HG02571 (cell line): Measurements from ENCODE around the gene PPP2R5C.
"Not testable (repeated sequence)": the region's sequence is repeated elsewhere in the genome, so short reads cannot be mapped to it uniquely, and the experiment has no call there.

Experiments used
- ATAC-seq: cut with Tn5 transposase; IDR thresholded peaks from one replicate; pipeline ENCODE4 v1.9.1; 2021; ENCODE audit warnings: mild to moderate bottlenecking, moderate library complexity; ENCODE audit not compliant: unreplicated experiment

The PPP2R5C gene

DNA sequence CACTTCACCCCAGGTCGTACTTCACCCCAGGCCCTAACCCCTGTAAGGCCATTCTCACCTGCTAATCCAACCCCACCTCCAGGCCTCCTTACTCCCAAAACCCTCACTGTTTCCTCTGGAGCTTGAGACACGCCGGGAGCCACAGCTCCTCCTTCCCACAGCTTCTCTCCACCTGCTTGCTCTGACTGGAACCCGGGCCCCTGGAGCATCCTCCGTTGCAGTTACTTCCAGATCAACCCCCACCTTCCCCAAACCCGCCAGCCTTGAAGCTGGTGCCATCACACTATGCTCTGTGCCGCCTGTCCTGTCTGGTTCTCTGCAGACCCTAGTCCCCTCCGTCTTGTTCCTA lies 34.6 kb upstream of the PPP2R5C start:
- ATAC-seq: no peak

DNA sequence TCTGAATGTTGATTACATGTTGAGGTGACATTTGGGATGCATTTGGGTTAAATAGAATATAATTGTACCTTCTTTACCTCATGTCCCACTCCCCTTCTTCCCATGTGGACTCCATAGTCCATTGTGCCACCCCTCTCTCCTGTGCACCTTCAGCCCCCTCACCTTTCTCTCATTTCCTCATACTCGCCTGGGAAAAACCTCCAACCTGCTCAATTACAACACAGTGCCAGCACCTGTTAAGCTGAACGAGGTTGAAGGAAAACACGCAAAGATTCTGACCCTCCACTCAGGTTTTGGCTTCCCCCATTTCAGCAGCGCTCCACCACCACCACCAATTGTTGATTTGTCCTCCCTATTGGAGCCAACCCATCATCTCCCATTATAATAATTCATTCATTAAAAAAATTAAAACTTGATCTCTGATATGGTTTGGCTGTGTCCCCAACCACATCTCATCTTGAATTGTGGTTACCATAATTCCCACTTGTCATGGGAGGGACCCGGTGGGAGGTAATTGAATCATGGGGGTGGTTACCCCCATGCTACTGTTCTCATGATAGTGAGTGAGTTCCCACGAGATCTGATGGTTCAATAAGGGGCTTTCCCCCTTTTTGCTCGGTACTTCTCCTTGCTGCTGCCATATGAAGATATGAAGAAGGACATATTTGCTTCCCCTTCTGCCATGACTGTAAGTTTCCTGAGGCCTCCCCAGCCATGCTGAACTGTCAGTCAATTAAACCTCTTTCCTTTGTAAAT lies 33.7 kb upstream of the PPP2R5C start:
- ATAC-seq: no peak

DNA sequence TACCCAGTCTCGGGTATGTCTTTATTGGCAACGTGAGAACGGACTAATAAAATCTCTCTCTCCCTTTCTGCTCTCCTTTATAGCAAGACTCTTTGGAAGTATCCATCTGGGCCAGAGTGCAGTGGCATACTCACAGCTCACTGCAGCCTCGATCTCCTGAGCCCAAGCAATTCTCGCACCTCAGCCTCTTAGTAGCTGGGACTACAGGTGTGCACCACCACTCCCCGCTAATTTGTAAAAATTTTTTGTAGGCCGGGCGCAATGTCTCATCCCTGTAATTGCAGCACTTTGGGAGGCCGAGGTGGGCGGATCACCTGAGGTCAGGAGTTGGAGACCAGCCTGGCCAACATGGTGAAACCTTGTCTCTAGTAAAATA lies 33.2 kb upstream of the PPP2R5C start:
- ATAC-seq: no peak

DNA sequence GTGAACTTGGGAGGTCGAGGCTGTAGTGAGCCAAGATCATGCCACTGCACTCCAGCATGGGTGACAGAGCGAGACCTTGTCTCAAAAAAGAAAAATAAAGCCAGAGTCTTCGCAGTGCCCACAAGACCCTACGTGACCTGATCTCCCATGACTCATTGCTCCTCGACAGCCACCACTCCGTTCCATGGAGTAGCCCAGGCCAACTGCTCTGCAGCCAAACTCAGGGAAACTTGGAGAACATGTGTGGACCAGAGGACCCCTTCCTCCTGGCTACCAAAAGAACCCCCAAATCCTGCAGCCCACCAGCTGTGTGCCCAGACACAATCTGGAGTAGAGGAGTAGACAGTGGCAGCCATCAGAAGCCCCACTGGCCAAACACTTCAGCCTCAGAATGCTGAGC lies 32.1 kb upstream of the PPP2R5C start:
- ATAC-seq: no peak

DNA sequence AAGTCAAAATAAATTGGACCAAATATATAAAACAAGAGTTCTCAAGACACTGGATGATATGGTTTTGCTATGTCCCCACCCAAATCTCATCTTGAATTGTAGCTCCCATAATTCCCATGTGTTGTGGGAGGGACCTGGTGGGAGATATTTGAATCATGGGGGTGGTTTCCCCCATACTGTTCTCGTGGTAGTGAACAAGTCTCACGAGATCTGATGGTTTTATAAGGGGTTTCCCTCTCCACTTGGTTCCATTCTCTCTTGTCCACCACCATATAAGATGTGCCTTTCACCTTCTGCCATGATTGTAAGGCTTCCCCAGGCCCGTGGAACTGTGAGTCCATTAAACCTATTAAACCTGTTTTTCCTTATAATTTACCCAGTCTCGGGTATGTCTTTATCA lies 31.4 kb upstream of the PPP2R5C start:
- ATAC-seq: not testable (repeated sequence)

DNA sequence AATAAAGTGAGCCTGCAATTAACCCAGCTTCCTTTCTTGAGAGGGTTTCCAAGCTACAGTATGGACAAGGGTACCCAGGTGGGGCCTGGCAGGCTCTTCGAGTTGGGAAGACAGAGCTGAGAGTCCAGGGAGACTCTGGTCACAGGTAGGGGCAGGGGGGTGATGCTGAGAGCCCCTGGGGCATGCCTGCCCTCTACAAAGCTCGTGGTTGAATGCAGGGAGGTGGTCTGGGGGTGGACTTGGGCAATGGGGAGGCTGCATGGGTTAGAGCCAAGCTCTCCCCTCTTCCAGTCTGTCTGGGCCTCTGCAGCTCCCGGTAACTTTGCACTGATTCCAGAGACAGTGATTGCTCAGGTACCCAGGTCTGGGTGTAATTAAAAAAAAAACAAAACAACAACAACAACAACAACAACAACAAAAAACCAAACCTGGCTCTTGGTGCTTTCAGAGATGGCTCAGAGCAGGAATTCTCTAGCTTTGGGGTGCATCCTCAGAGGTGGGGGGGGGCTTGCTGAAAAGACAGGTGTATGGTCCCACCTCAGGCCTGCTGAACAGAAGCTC lies 30.8 kb upstream of the PPP2R5C start:
- ATAC-seq: no peak

DNA sequence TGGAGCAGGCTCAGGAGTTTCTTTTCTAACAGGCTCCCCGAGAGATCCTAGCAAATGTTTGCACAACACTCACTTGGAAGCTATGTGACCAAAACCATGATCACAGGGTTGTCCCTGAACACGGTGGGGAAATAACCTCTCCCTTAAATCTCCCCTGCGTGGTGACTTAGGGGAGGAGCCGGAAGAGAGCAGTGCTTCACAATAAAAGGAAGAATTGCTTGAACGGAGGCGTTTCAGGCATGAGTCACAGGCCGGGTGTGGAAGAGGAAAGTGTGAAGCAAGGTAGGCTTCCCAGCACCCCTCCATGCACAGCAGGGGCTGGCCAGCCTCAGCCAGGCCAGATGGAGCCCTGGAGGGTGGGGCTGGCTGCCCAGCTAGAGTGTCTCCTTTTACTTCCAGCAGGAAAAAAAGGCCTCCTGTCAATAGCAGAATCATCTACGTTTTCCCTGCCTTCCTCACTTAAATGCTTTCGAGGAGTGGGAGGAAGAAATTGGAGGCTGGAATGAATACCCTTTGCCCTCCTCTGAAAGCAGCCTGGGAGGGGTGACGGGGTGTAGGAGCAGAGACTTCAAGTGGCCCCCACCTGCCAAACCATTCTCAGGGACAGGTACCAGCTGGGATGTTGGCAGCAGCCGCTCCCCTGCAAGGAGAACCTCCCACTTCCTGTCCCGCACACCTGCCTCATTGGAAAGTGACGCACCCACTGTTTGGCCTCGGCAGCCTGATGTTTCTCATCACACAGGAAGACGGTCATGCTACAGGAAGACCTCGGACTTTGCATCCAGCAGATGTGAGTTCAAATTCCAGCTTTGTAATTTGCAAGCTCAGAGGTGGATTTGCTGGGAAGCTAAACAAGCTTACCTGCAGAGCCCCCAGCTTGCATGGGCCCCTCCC lies 30.1 kb upstream of the PPP2R5C start:
- ATAC-seq: peak; percentile 79

DNA sequence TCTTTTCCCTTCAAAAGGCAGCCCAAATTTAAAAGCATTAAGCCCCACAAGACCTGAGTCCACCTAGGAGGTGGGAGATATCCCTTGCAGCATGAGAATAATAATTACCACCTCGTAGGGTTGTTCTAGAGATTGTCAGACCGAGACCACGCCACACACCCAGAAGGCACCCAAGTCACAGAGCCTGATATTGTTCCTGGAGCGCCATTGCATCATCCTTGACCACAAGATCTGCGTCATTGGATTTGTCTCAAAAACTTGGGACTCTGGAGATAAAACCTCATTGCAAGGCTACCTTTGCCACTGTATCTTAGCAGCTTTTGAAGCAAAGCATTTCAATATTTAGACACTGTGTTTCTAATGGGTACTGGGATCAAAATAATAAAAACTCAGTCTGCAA lies 29.4 kb upstream of the PPP2R5C start:
- ATAC-seq: no peak

DNA sequence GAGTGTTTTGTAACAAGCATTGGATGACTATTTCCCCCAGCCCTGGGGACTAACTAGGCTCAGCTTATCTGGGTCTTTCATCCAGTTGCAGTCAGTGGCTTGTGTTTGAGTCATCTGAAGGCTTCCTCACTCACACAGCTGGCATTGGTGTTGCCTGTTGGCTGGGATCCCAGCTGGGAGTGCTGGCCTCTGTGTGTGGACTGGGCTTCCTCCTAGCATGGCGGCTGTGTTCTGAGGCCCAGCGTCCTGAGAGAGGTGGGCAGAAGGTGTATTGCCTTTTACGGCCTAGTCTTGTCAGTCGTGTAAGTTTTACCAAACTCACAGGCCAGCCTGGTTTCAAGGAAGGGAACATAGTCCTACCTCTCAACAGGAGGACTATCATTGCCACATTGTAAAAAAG lies 28.3 kb upstream of the PPP2R5C start:
- ATAC-seq: no peak

DNA sequence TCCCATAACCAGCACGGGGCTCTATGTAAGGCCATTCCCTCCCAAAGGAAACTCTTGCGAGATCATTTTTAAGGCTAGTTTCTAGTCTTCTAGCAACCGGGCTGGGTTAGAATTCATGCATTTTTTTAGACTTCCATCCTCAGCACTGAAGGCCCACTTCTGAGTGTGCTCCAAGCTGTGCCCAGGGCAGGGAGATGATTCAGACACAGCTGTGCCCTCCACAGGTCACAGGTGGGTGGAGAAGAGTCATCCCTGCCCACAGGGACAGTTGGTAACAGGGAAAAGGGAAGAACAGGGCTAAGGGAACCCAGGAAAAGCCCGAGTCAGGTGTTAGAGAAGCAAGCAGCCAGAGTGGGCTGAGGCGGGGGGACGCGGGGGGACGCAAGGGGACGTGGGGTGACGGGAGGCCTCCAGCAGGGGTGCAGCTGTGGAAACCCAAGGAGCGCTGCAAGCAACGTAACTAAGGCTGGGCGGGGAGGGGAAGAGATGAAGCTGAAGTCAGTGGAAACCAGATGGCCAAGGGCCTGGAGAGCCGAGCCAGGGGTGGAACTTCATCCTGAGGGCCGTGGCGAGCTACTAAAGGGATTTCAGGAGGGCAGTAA lies 27.2 kb upstream of the PPP2R5C start:
- ATAC-seq: no peak

DNA sequence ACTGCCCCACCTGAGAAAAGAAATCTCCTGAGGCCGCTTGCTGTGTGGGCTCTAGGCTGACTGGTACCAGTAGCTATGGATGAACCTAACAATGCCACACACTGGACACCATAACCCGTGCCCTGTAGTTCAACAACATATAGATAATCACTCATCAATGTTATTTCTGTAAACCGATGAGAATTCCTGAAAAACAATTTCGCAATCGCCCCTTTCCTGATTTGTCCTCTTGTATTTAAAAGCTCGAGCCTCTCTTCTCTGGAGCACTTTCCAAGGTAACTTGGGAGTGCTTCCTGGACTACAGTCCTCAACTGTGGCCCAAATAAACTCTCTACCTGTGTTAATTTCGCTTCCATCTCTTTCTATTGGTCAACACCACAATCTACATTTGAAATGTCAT lies 26.1 kb upstream of the PPP2R5C start:
- no peak for ATAC-seq

DNA sequence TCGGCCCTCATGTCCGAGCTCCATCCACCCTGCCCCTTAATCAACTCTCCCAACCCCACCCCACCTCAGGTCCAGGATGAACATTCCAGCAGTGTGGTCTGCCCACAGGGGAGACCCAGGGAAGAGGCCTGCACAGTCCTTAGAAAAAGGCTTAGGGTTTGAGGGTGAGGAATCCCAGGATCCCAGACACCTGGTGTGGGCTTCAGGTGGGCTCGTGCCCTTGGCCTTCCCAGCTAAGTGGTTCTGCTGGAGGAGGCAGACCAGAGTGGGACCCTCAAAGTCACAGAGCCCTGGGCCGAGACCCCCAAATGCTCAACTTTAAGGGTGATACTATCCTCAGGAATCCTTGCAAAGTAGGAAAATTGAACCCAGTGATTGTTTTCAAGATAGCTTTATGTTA lies 25.4 kb upstream of the PPP2R5C start:
- ATAC-seq: no peak

DNA sequence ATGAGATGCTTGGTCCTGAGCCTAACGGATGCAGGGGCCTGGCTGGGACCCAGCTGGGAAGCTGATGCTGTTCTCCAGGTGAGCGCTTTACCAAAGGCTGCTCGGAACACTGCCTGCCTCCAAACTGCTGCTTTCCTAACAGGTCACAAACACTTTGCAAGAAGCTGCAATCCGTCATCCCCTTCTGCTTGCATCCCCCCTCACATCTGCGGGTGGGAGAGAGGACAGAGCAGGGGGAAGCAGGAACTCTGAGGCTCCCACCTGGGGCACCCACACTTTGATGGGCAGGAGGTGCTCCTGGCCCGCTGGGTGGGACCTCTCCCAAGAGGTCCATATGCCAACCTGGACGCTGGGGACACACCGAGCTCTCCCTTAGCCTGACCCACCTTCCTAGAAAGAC lies 24.9 kb upstream of the PPP2R5C start:
- ATAC-seq: no peak

DNA sequence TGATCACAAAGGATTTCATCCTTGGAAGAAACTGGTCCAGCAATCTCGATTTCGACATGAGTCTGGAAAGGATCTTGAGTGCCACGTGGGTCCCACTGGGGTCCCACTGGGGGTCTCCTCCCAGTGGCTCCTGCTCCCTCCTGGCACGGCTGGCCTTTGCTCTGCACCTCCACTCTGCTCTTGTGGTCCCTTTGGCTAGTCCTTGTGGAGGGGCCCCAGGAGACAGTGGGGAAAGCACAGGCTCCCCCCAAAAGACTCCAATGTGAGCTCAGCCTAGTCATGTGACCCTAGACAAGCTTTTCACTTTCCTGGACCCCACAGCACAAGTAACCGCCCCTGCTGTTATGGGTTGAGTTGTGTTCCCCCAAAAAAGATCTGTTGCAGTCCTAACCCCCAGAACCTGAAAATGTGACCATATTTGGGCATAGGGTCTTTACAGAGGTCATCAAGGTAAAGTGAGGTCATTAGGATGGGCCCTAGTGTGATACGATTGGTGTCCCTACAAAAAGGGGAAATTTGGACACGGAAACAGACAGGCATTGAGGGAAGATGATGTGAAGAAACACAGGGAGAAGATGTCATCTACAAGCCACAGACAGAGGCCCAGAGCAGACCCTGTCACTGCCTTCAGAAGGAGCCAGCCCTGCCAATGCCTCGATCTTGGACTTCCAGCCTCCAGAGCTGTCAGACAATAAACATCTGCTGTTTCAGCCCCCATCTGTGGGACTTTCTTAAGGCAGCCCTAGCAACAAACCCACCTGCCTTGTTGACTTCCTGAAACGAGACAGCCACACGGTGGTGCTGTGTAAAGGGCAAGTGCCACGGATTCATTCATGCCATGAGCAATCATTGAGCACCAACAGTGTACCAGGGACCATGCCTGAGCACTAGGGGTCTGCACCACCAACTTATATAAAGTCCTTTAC lies 23.8 kb upstream of the PPP2R5C start:
- ATAC-seq: no peak

DNA sequence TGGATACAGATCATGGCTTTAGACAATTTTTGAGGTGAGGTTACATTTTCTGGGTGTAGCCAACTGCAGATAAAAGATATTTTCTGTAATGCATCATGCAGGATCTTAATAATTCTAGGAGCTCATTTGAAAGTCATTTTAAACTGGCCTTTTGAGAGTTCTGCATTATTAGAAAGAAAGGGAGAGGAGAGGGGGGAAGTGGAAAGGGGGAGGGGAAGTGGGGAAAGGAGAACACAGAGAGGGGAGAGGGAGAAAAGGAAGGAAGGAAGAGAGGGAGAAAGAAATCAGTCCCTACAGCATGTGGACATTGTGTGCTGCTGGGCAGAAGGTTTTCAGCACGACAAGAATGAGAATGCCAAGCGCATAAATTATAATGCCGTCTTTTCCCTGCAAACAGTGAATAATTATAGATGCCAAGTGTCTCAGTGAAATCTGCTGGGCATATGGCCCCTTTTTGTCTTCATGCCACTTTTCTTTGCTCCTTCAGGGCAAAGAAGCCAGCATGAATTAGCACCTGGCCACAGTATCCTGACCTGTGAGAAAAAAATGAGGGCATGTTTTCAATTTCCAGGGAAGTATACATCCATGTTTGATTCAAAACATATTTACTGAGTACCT lies 22.7 kb upstream of the PPP2R5C start:
- no peak for ATAC-seq

DNA sequence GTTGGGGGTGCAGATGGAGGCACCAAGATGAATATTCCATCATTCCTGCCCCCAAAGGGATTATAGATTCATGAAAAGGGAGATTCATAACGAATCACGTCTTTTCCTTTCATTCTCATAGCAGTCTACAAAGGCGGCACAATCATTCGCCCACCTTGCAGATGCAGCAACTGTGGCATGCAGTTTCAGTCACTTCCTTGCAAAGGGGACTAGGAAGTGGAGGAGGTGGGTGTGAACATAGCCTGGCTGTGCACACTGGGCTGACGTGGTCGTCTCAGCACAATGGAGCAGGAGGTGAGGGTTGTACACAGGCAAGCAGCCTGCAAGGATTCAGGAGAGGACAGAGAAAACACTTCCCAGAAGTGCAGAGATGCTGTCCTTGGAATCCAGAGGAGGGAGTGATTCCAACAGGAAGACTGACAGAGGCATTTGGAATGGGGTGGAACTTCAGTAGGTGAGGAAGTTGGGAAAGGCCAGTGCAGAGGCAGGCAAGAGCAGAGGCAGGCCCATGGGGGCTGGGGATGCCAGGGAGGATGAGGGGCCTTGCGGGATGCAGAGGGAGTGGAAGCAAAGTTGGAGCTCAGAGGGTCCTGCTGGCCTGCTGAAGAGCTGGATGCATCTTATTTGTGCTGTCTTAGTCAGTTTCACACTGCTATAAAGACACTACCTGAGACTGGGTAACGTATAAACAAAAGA lies 21.9 kb upstream of the PPP2R5C start:
- ATAC-seq: no peak

DNA sequence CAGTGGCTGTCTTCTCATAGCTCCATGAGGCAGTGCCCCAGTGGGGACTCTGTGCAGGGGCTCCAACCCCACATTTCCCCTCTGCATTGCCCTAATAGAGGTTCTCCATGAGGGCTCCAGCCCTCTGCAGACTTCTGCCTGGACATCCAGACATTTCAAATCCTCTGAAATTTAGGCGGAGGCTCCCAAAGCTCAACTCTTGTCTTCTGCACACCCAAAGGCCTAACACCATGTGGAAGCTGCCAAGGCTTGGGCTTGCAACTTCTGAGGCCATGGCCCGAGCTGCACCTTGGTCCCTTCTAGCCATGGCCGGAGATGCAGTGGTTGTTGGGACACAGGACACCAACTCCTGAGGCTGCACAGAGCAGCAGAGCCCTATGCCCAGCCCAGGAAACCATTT lies 20.5 kb upstream of the PPP2R5C start:
- no peak for ATAC-seq

DNA sequence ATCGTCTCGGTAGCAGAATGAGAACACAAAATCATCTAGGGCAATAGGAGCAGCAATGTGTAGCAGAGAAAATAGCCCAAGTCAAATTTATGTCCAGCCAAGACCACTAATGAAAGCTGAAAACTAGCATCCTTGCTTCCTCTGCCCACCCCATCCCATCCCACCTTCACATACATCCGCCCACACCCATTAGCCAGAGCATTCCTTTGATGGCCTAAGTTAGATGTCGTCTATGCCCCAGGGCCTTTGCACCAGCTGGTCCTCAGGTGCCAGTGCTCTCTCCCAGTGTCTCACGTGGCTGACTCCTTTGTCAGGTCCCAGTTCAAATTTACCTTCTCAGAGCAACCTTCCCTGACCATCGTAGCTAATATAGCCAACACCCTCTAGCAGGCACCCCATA lies 17.8 kb upstream of the PPP2R5C start:
- ATAC-seq: no peak

DNA sequence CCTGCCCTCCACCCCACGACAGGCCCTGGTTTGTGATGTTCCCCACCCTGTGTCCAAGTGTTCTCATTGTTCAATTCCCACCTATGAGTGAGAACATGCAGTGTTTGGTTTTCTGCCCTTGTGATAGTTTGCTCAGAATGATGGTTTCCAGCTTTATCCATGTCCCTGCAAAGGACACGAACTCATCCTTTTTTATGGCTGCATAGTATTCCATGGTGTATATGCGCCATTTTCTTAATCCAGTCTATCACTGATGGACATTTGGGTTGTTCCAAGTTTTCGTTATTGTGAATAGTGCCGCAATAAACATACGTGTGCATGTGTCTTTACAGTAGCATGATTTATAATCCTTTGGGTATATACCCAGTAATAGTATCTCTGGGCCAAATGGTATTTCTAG lies 17.1 kb upstream of the PPP2R5C start:
- not testable (repeated sequence) for ATAC-seq

DNA sequence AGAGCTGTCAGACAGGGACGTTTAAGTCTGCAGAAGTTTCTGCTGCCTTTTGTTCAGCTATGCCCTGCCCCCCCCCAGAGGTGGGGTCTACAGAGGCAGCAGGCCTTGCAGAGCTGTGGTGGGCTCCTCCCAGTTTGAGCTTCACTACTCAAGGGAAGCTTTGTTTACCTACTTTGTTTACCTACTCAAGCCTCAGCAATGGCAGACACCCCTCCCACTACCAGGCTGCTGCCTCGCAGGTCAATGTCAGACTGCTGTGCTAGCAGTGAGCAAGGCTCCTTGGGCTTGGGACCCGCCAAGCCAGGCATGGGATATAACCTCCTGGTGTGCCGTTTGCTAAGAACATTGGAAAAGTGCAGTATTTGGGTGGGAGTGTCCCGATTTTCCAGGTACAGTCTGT lies 11.8 kb upstream of the PPP2R5C start:
- ATAC-seq: not testable (repeated sequence)
